K562 (cell line): Measurements from ENCODE around the gene UBE2S. TPM values are rescaled to one million over a fixed set of nuclear protein-coding genes. Genes with fewer than 3 reads are reported as not detected.

Experiments
- ATAC-seq: fragments of 200-7000 bp; cut with Tn5 transposase; 3 replicates; pipeline ENCODE4 v1.9.1; 2020; ENCODE audit warnings: moderate library complexity
- BruUV-seq: library from RNA; stranded (reverse); fragments of 400-500 nt; replicated peaks from 2 replicates; lab custom pipeline; 2021; lab: Mats Ljungman, UMichigan
- CTCF ChIA-PET: fragments of 300-600 bp; formaldehyde crosslinking; extraction: SDS; loops from one replicate; lab custom pipeline; 2021; ENCODE audit warnings: low intra/inter-chr PET ratio; lab: Yijun Ruan, JAX
- POLR2A ChIA-PET: fragments of 300-600, 350-650 bp; sonication (Branson Sonifier 250); formaldehyde crosslinking; extraction: SDS; loops from one replicate; lab custom pipeline; 2021; ENCODE audit warnings: antibody characterized with exemption, inconsistent platforms; lab: Yijun Ruan, JAX
- DNase-seq, 4 experiments: peaks; one replicate each; pipeline versions ENCODE4 v3.0.0 to v3.0.0-alpha.2; 2011 to 2018; ENCODE audit warnings: low spot score in 3 of 4, mixed read lengths in 3 of 4; ENCODE audit errors: extremely low read depth in 1 of 4
- FAIRE-seq: peaks from 2 replicates; lab custom pipeline; 2011; peaks lifted over from hg19 to GRCh38; lab: Jason Lieb, UNC
- H2AFZ ChIP-seq: 2 replicates; pipeline ENCODE4 v1.6.0; 2011; ENCODE audit warnings: low read depth, low read length, control low read depth, inconsistent platforms
- H3K27ac ChIP-seq: fragments of 200-600 bp; 3 replicates; pipeline ENCODE4 v1.8.0; 2011; ENCODE audit warnings: low read depth, mild to moderate bottlenecking, control low read depth, inconsistent platforms, low read length, moderate library complexity, mixed read lengths; ENCODE audit errors: extremely low read depth
- H3K27me3 ChIP-seq, 2 experiments: fragments of 300-600 bp in 1 of 2; 2 replicates in 1 of 2; 3 replicates in 1 of 2; pipeline versions ENCODE4 v1.6.0 to v1.8.0; 2011; ENCODE audit warnings: inconsistent platforms in 2 of 2, low read length in 2 of 2, mild to moderate bottlenecking in 1 of 2, mixed read lengths in 1 of 2, moderate library complexity in 1 of 2; ENCODE audit not compliant: control insufficient read depth in 2 of 2, insufficient read depth in 2 of 2
- H3K36me3 ChIP-seq: fragments of 300-600 bp; 3 replicates; pipeline ENCODE4 v1.8.0; 2011; ENCODE audit warnings: mild to moderate bottlenecking, low read length, inconsistent platforms; ENCODE audit not compliant: control insufficient read depth, insufficient read depth
- H3K4me1 ChIP-seq, 2 experiments: fragments of 200-600 bp in 1 of 2; replicated peaks in 1 of 2; 2 replicates in 1 of 2; 3 replicates in 1 of 2; pipeline versions ENCODE4 v1.5.1 to v1.8.0; 2011; ENCODE audit warnings: inconsistent platforms in 2 of 2, low read length in 2 of 2, mild to moderate bottlenecking in 1 of 2, mixed read lengths in 1 of 2, moderate library complexity in 1 of 2; ENCODE audit not compliant: control insufficient read depth in 2 of 2, insufficient read depth in 2 of 2
- H3K4me2 ChIP-seq: 2 replicates; pipeline ENCODE4 v1.6.1; 2011; ENCODE audit warnings: low read length, control low read depth, inconsistent platforms, mixed read lengths; ENCODE audit not compliant: insufficient read depth
- H3K4me3 ChIP-seq: fragments of 200-600 bp; sonication (generic), shearing (Covaris generic); 2 replicates; pipeline ENCODE4 v1.5.1; 2016; ENCODE audit warnings: control low read depth, inconsistent platforms
- H3K79me2 ChIP-seq: fragments of 200-600 bp; 3 replicates; pipeline ENCODE4 v1.8.0; 2011; ENCODE audit warnings: low read length, inconsistent platforms; ENCODE audit not compliant: control insufficient read depth, insufficient read depth
- H3K9ac ChIP-seq, 2 experiments: 2 replicates each; pipeline versions ENCODE4 v1.6.0 to v1.6.1; 2011; ENCODE audit warnings: low read depth in 2 of 2, low read length in 2 of 2, control low read depth in 1 of 2, inconsistent platforms in 1 of 2, mild to moderate bottlenecking in 1 of 2, mixed read lengths in 1 of 2; ENCODE audit not compliant: insufficient read depth in 1 of 2
- H3K9me1 ChIP-seq: one replicate; pipeline ENCODE4 v1.6.0; 2011; ENCODE audit warnings: inconsistent platforms, mild to moderate bottlenecking, low read length, moderate library complexity; ENCODE audit not compliant: control insufficient read depth, insufficient read depth
- H3K9me3 ChIP-seq: replicated peaks from 2 replicates; pipeline ENCODE4 v1.5.1; 2011; ENCODE audit warnings: low read depth, low read length, inconsistent platforms; ENCODE audit not compliant: control insufficient read depth, insufficient read depth
- H4K20me1 ChIP-seq: replicated peaks from 2 replicates; pipeline ENCODE4 v1.6.1; 2011; ENCODE audit warnings: low read length, inconsistent platforms, mixed read lengths; ENCODE audit not compliant: control insufficient read depth, insufficient read depth
- BHLHE40 ChIP-seq: IDR thresholded peaks from 2 replicates; pipeline ENCODE4 v1.6.1; 2011; ENCODE audit warnings: low read length, improper control_type of control experiment
- ERF ChIP-seq: fragments of 450-650 bp; formaldehyde crosslinking; IDR thresholded peaks from 2 replicates; pipeline ENCODE4 v1.4.0; 2020; ENCODE audit warnings: mild to moderate bottlenecking, mixed read lengths
- KLF10 ChIP-seq: fragments of 250-450 bp; sonication (Bioruptor Pico); IDR thresholded peaks from 2 replicates; pipeline ENCODE4 v1.6.1; 2021; ENCODE audit warnings: matching md5 sums
- NCOA1 ChIP-seq: fragments of 450-650 bp; IDR thresholded peaks from 2 replicates; pipeline ENCODE4 v1.6.1; 2016; ENCODE audit warnings: low read depth
- NCOA4 ChIP-seq: fragments of 450-650 bp; IDR thresholded peaks from 2 replicates; pipeline ENCODE4 v1.6.1; 2018; ENCODE audit warnings: mild to moderate bottlenecking; ENCODE audit not compliant: partially characterized antibody
- OTX1 ChIP-seq: fragments of 450-650 bp; formaldehyde crosslinking; IDR thresholded peaks from 2 replicates; pipeline ENCODE4 v1.4.0; 2022; ENCODE audit warnings: mild to moderate bottlenecking
- PURB ChIP-seq: sonication (generic); formaldehyde crosslinking; IDR thresholded peaks from 2 replicates; pipeline ENCODE4 v1.9.0; 2021; ENCODE audit warnings: low read depth, mild to moderate bottlenecking, missing genetic modification reagents
- TAF15 ChIP-seq: fragments of 200-400 bp; formaldehyde crosslinking; IDR thresholded peaks from 2 replicates; pipeline ENCODE4 v1.6.1; 2017; ENCODE audit warnings: mild to moderate bottlenecking, low read depth, low read length, moderate library complexity
- ZNF146 ChIP-seq: IDR thresholded peaks from one replicate; pipeline ENCODE4 v1.6.1; 2018; ENCODE audit warnings: missing compliant biosample characterization; ENCODE audit not compliant: unreplicated experiment
- ZNF197 ChIP-seq: fragments of 200-800 bp; sonication (Bioruptor generic); IDR thresholded peaks from 2 replicates; pipeline ENCODE4 v1.6.1; 2016; ENCODE audit warnings: low read depth, missing genetic modification characterization, missing compliant biosample characterization
- ZNF282 ChIP-seq: sonication (generic); formaldehyde crosslinking; IDR thresholded peaks from 2 replicates; pipeline ENCODE4 v1.8.1; 2023; ENCODE audit warnings: missing genetic modification reagents
- ZNF584 ChIP-seq: fragments of 200-800 bp; sonication (Bioruptor generic); IDR thresholded peaks from 2 replicates; pipeline ENCODE4 v1.6.1; 2016; ENCODE audit warnings: low read depth, mild to moderate bottlenecking, missing genetic modification characterization, missing compliant biosample characterization
- ZNF79 ChIP-seq: fragments of 250-450 bp; sonication (Bioruptor Pico); IDR thresholded peaks from 2 replicates; pipeline ENCODE4 v1.4.0; 2020; ENCODE audit warnings: low read depth, mild to moderate bottlenecking, moderate library complexity
- ZZZ3 ChIP-seq: fragments of 450-650 bp; IDR thresholded peaks from 2 replicates; pipeline ENCODE4 v1.6.1; 2016; ENCODE audit warnings: antibody characterized with exemption, mild to moderate bottlenecking, moderate library complexity
- WGBS: fragments of 100-300 bp; shearing (Covaris generic); methylation state at CpG from one replicate; pipeline ENCODE4 v1.1.6; 2016; ENCODE audit warnings: low coverage, mixed read lengths; ENCODE audit not compliant: insufficient coverage; ENCODE audit errors: missing lambda C conversion rate; 5-methylcytosine and 5-hydroxymethylcytosine counted together
- in situ Hi-C: fragments of 300-500 bp; cut with MboI; formaldehyde crosslinking; loops from 4 replicates; pipeline ENCODE4 v1.15.0; 2018; ENCODE audit warnings: inconsistent platforms, mixed read lengths
- intact Hi-C: fragments of 100-400 bp; cut with micrococcal nuclease; formaldehyde crosslinking; loops from 2 replicates; pipeline ENCODE4 v1.14.2; 2022
- polyA plus RNA-seq, 8 experiments: library from polyadenylated mRNA; depleted of rRNA in 4 of 8; stranded (reverse) in 5 of 8; unstranded in 3 of 8; fragments of >200 nt; fragmentation: Nextera tagmentation in 2 of 8; fragmentation: Illumina TruSeq in 1 of 8; extraction: Ambion mirVana in 2 of 8; extraction: Trizol in 1 of 8; gene quantifications; 2 replicates each; pipeline versions ENCODE4 v1.2.1 to v1.2.3, GENCODE V29; 2011 to 2014; ENCODE audit warnings: inconsistent platforms in 1 of 8, missing spikeins in 1 of 8
- total RNA-seq, 7 experiments: library from RNA; depleted of rRNA in 6 of 7; stranded (reverse); fragments of >200 nt in 6 of 7; fragmentation: Illumina TruSeq in 2 of 7; extraction: Trizol in 2 of 7; gene quantifications; 2 replicates each; pipeline versions ENCODE4 v1.2.1 to v1.2.3, GENCODE V29; 2011 to 2021; ENCODE audit warnings: low replicate concordance in 1 of 7
- TF ChIP-seq, protein P1 (sequence below): fragments of 250-450 bp; sonication (Bioruptor Pico); IDR thresholded peaks from 2 replicates; pipeline ENCODE4 v1.8.0; 2021; ENCODE audit warnings: moderate library complexity, mild to moderate bottlenecking, inconsistent platforms
- TF ChIP-seq, protein P2 (sequence below), 2 experiments: fragments of 200-800 bp in 1 of 2; sonication (Bioruptor generic) in 1 of 2; sonication (generic) in 1 of 2; formaldehyde crosslinking in 1 of 2; IDR thresholded peaks in 1 of 2; conservative IDR thresholded peaks in 1 of 2; 2 replicates each; pipeline versions ENCODE4 v1.5.0 to v1.6.1; 2016 to 2020; ENCODE audit warnings: missing compliant biosample characterization in 1 of 2, missing genetic modification characterization in 1 of 2, missing genetic modification reagents in 1 of 2
- TF ChIP-seq, protein P3 (sequence below): fragments of 250-450 bp; sonication (Bioruptor Pico); IDR thresholded peaks from 2 replicates; pipeline ENCODE4 v1.5.0; 2022; ENCODE audit warnings: mild to moderate bottlenecking

Gene UBE2S
- total and polyA plus RNA-seq, 9 of the 15 experiments (the other 6 are each of a cell fraction or from before 2014, with no cell fraction given) = 1.5 to 1,305 (median 157) TPM

DNA sequence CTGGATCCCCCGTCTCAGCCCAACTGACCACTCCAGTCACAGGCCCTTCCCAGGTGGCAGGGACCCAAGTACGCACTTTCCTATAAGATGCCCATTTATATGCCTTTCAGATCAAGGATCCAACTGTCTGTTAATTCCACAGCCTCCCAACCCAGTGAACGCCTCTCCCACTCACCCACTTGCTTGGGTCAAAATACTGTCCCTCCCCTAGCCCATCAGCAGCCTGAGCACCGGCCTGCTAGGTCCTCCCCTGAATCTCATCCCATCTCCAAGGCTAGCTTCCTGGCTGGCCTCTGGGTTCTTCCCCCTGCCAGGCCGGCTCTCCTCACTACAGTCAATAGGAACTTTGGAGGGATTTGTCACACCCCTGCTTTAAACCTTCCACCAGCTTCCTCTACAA, 1.9 kb downstream of the UBE2S start:
- peaks cover 6% of the 10 kb centered on the region for H3K9me1 ChIP-seq
- H2AFZ ChIP-seq = no peak overlapping the region
- 68% methylated on average over 5 of the region's 5 CpGs for WGBS
- H3K79me2 ChIP-seq = peaks cover 49% of the 10 kb centered on the region
- DNase-seq (no peak), FAIRE-seq (no peak), ATAC-seq (no peak)
- intact Hi-C loops (no loop called here), in situ Hi-C loops (no loop called here)
- peak overlapping the region; percentile 95 to 99 for H3K9ac ChIP-seq
- H3K4me1 ChIP-seq = peaks cover 19 to 50% of the 10 kb centered on the region in 2 experiments
- peak overlapping the region; percentile 96 for H3K4me2 ChIP-seq
- BruUV-seq = no TSS peak
- H3K27ac ChIP-seq = no peak overlapping the region; the same call in 2 of the 3 replicates
- H3K9me3 ChIP-seq = peaks cover 17% of the 10 kb centered on the region
- H3K36me3 ChIP-seq = peaks cover 58% of the 10 kb centered on the region
- ChIA-PET CTCF (no interaction called here), POLR2A (interaction anchor here (0.6 to 6.6 kb wide), 27 partner anchors 8 to 288 kb away, joined by 3 to 195 read pairs (median 3); partner anchors contain the start of genes NAT14, PPP1R12C, PPP6R1 and PTPRH)
- peaks cover 38% of the 10 kb centered on the region for H4K20me1 ChIP-seq
- no peaks in the 10 kb centered on the region for H3K27me3 ChIP-seq
- peak overlapping the region; percentile 98 for H3K4me3 ChIP-seq
- no peak for TF ChIP-seq PURB
- TF ChIP-seq ZZZ3 = no peak
- no peak for TF ChIP-seq ZNF197 (CRISPR knock-in tag)
- no peak for TF ChIP-seq BHLHE40
- TF ChIP-seq KLF10 (CRISPR knock-in tag) = no peak
- no peak for TF ChIP-seq NCOA4
- no peak for TF ChIP-seq TAF15
- no peak for TF ChIP-seq OTX1 (CRISPR knock-in tag)
- no peak for TF ChIP-seq ZNF79
- no peak for TF ChIP-seq ERF (CRISPR knock-in tag)
- TF ChIP-seq ZNF584 (CRISPR knock-in tag) = no peak
- 0 out of 2 replicates have a peak, but pooled peaks have one; percentile 54 for TF ChIP-seq ZNF282 (CRISPR knock-in tag)
- TF ChIP-seq, protein P1, sequence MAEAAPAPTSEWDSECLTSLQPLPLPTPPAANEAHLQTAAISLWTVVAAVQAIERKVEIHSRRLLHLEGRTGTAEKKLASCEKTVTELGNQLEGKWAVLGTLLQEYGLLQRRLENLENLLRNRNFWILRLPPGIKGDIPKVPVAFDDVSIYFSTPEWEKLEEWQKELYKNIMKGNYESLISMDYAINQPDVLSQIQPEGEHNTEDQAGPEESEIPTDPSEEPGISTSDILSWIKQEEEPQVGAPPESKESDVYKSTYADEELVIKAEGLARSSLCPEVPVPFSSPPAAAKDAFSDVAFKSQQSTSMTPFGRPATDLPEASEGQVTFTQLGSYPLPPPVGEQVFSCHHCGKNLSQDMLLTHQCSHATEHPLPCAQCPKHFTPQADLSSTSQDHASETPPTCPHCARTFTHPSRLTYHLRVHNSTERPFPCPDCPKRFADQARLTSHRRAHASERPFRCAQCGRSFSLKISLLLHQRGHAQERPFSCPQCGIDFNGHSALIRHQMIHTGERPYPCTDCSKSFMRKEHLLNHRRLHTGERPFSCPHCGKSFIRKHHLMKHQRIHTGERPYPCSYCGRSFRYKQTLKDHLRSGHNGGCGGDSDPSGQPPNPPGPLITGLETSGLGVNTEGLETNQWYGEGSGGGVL (CRISPR knock-in tag) = no peak
- no peak for TF ChIP-seq NCOA1
- TF ChIP-seq, protein P2, sequence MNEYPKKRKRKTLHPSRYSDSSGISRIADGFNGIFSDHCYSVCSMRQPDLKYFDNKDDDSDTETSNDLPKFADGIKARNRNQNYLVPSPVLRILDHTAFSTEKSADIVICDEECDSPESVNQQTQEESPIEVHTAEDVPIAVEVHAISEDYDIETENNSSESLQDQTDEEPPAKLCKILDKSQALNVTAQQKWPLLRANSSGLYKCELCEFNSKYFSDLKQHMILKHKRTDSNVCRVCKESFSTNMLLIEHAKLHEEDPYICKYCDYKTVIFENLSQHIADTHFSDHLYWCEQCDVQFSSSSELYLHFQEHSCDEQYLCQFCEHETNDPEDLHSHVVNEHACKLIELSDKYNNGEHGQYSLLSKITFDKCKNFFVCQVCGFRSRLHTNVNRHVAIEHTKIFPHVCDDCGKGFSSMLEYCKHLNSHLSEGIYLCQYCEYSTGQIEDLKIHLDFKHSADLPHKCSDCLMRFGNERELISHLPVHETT (CRISPR knock-in tag; conservative IDR thresholded peaks at IDR 0.05 in 1 of 2, IDR thresholded peaks at IDR 0.05 in 1 of 2) = no peak
- TF ChIP-seq, protein P3, sequence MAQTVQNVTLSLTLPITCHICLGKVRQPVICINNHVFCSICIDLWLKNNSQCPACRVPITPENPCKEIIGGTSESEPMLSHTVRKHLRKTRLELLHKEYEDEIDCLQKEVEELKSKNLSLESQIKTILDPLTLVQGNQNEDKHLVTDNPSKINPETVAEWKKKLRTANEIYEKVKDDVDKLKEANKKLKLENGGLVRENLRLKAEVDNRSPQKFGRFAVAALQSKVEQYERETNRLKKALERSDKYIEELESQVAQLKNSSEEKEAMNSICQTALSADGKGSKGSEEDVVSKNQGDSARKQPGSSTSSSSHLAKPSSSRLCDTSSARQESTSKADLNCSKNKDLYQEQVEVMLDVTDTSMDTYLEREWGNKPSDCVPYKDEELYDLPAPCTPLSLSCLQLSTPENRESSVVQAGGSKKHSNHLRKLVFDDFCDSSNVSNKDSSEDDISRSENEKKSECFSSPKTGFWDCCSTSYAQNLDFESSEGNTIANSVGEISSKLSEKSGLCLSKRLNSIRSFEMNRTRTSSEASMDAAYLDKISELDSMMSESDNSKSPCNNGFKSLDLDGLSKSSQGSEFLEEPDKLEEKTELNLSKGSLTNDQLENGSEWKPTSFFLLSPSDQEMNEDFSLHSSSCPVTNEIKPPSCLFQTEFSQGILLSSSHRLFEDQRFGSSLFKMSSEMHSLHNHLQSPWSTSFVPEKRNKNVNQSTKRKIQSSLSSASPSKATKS (CRISPR knock-in tag) = no peak
- no peak for TF ChIP-seq ZNF146
